Activated T-cell treated with anti-CD3 and anti-CD28 coated beads, Interleukin-2, amount 50 U/mL, for 48 hours (primary cell): Measurements from ENCODE around the gene GLYR1.

Experiments
- DNase-seq, 2 experiments: peaks; one replicate each; pipeline ENCODE4 v3.0.0-alpha.2; 2020

GLYR1 gene

DNA sequence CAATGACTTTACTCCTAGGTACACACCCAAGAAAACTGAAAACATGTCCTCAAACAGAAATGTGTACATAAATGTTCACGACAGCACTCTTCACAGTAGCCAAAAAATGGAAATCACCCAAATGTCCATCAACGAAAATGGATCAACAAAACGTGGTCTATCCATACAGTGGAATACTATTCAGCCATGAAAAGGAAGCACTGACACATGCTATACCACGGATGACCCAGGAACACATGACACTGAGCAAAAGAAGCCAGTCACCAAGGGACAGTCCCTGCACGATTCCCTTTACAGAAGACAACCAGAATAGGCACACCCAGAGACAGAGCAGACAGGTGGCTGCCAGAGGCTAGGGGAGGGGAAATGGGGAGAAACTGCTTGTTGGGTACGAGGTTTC is 91.4 kb downstream of the GLYR1 start:
- no peak for DNase-seq

DNA sequence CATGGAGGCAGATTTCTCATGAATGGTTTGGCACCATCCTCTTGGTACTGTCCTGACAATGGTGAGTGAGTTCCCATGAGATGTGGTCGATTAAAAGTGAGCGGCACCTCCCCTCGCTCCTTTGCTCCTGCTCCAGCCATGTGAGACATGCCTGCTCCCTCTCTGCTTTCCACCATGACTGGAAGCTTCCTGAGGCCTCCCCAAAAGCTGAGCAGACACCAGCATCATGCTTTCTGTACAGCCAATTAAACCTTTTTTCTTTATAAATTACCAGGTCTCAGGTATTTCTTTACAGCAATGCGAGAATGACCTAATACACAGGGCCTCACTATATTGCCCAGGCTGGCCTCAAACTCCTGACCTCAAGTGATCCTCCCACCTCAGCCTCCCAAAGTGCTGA is 92.2 kb downstream of the GLYR1 start:
- no peak for DNase-seq

DNA sequence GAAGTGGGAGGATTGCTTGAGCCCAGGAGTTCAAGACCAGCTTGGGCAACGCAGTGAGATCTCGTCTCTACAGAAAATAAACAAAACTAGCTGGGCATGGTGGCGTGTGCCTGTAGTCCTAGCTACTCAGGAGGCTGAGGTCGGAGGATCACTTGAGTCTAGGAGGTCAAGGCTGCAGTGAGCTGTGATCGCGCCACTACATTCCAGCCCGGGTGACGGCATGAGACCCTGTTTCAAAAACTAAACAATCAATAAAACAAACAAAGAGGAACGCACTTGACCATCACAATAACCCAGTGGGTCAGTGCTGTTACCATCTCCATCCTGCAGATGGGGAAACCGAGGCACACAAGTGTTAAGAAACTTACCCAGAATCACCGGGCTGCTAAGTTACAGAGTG is 93.9 kb downstream of the GLYR1 start:
- DNase-seq, result no peak
